Parathyroid adenoma (tissue), 2 donors: ENCODE measurements around the gene HEXIM1.

Source experiments
- H2AFZ ChIP-seq: fragments of 300-600 bp; sonication (generic); one replicate; pipeline ENCODE4 v1.7.0; 2017; ENCODE audit warnings: antibody characterized with exemption, mild to moderate bottlenecking
- H3K27ac ChIP-seq: fragments of 300-600 bp; sonication (generic); one replicate; pipeline ENCODE4 v1.7.0; 2017
- H3K27me3 ChIP-seq: fragments of 300-600 bp; sonication (generic); one replicate; pipeline ENCODE4 v1.7.0; 2017; ENCODE audit warnings: low read length; ENCODE audit not compliant: control insufficient read depth, insufficient read depth
- H3K36me3 ChIP-seq: fragments of 300-600 bp; sonication (generic); one replicate; pipeline ENCODE4 v1.7.0; 2017; ENCODE audit warnings: low read length; ENCODE audit not compliant: control insufficient read depth, insufficient read depth
- H3K4me1 ChIP-seq: fragments of 300-600 bp; sonication (generic); one replicate; pipeline ENCODE4 v1.7.0; 2017; ENCODE audit warnings: control low read depth
- H3K4me2 ChIP-seq: fragments of 300-600 bp; sonication (generic); one replicate; pipeline ENCODE4 v1.7.0; 2017; ENCODE audit warnings: low read length
- H3K4me3 ChIP-seq: fragments of 300-600 bp; sonication (generic); one replicate; pipeline ENCODE4 v1.7.0; 2017; ENCODE audit warnings: low read depth, low read length
- H3K79me2 ChIP-seq: fragments of 300-600 bp; sonication (generic); one replicate; pipeline ENCODE4 v1.7.0; 2017; ENCODE audit warnings: control low read depth
- H3K9ac ChIP-seq: fragments of 300-600 bp; sonication (generic); one replicate; pipeline ENCODE4 v1.7.0; 2017; ENCODE audit warnings: mild to moderate bottlenecking
- H3K9me3 ChIP-seq: fragments of 300-600 bp; sonication (generic); one replicate; pipeline ENCODE4 v1.7.0; 2017; ENCODE audit warnings: low read length; ENCODE audit not compliant: control insufficient read depth
- CTCF ChIP-seq: fragments of 300-600 bp; sonication (generic); IDR thresholded peaks from one replicate; pipeline ENCODE4 v1.7.0; 2017; ENCODE audit warnings: antibody characterized with exemption, mild to moderate bottlenecking
- donor health status: primary hyperparathyroidism.

HEXIM1 gene

GRCh38 chr17:45162025-45162687 lies 13.9 kb downstream of the HEXIM1 start:
- Histone ChIP-seq H3K4me1 (peaks cover 22% of the 10 kb centered on the region), H2AFZ (peak overlapping the region; percentile 74), H3K79me2 (peaks cover 32% of the 10 kb centered on the region), H3K27ac (peak overlapping the region; percentile 82), H3K36me3 (no peaks in the 10 kb centered on the region), H3K4me2 (peak overlapping the region; percentile 94), H3K27me3 (no peaks in the 10 kb centered on the region), H3K9me3 (no peaks in the 10 kb centered on the region), H3K4me3 (peak overlapping the region; percentile 90), H3K9ac (peak overlapping the region; percentile 8)
- TF ChIP-seq CTCF, result no peak

- Histone ChIP-seq H3K4me1 (peaks cover 8% of the 10 kb centered on the region), H3K27me3 (no peaks in the 10 kb centered on the region), H3K4me2 (no peak overlapping the region), H3K9ac (no peak overlapping the region), H2AFZ (no peak overlapping the region), H3K4me3 (no peak overlapping the region), H3K79me2 (peaks cover 17% of the 10 kb centered on the region), H3K36me3 (no peaks in the 10 kb centered on the region), H3K9me3 (no peaks in the 10 kb centered on the region), H3K27ac (no peak overlapping the region)
- TF ChIP-seq CTCF, result no peak
Observed at GRCh38 chr17:45164734-45165269, 16.5 kb downstream of the HEXIM1 start.

- Histone ChIP-seq H3K79me2 (peaks cover 6% of the 10 kb centered on the region), H3K27ac (no peak overlapping the region), H3K4me1 (peaks cover 24% of the 10 kb centered on the region), H3K9me3 (no peaks in the 10 kb centered on the region), H3K4me3 (no peak overlapping the region), H2AFZ (no peak overlapping the region), H3K4me2 (no peak overlapping the region), H3K36me3 (no peaks in the 10 kb centered on the region), H3K27me3 (no peaks in the 10 kb centered on the region), H3K9ac (no peak overlapping the region)
- no peak for TF ChIP-seq CTCF
Observed at GRCh38 chr17:45168991-45169752, 20.9 kb downstream of the HEXIM1 start.

DNA sequence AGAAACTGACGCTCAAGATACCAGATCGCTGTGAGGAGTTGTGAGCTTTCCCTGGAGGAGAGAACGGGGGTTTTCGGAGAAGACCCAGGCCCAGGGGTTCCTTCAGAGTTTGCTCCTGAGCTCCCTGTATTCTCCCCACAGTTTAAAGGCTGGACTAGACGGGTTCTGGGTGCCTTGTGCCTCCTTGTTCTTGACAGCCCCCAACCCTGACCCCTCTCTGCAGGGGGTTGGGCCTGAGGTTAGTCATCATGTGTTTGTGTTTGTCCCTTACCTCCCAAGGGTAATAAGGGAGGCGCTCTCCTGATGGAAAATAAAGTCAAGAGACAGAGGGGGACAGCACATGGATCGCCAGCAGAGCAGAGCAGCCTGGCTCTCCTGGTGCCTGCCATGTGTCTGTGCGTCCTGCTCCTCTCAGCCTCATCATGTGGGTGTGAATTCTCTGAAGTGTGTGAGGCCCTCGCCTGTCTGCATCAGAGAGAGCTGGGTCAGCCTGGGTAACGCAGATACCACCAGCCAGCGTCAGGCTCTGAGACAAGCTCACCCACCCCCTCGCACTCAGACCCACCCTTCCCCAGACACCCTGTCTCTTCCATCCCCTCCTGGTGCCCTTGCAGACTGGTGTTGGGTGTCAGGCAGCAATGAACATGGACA lies 22.1 kb downstream of the HEXIM1 start:
- Histone ChIP-seq H3K9me3 (no peaks in the 10 kb centered on the region), H3K27me3 (no peaks in the 10 kb centered on the region), H3K4me3 (no peak overlapping the region), H3K27ac (peak overlapping the region; percentile 92), H3K4me2 (no peak overlapping the region), H3K36me3 (no peaks in the 10 kb centered on the region), H2AFZ (peak overlapping the region; percentile 71), H3K4me1 (peaks cover 24% of the 10 kb centered on the region), H3K79me2 (peaks cover 2% of the 10 kb centered on the region), H3K9ac (no peak overlapping the region)
- no peak for TF ChIP-seq CTCF
